GM23338 (cell line): Measurements from ENCODE around the gene PLCD3. TPM values are rescaled to one million over a fixed set of nuclear protein-coding genes. Genes with fewer than 3 reads are reported as not detected.

Source experiments
- ATAC-seq: fragments of 200-7000 bp; cut with Tn5 transposase; 3 replicates; pipeline ENCODE4 v1.9.1; 2020
- DNase-seq: peaks from one replicate; pipeline ENCODE4 v3.0.0-alpha.2; 2015; ENCODE audit warnings: low spot score
- H2AFZ ChIP-seq: fragments of 200-600 bp; sonication (generic); 2 replicates; pipeline ENCODE4 v1.8.0; 2016; ENCODE audit warnings: antibody characterized with exemption, mild to moderate bottlenecking, moderate library complexity
- H3F3A ChIP-seq: fragments of 200-600 bp; sonication (generic); replicated peaks from 2 replicates; pipeline ENCODE4 v1.8.0; 2017; ENCODE audit warnings: antibody characterized with exemption, mixed run types, low read depth
- H3K27ac ChIP-seq: fragments of 200-600 bp; sonication (generic); 2 replicates; pipeline ENCODE4 v1.6.1; 2016; ENCODE audit warnings: low read depth
- H3K27me3 ChIP-seq: fragments of 200-600 bp; sonication (generic); 2 replicates; pipeline ENCODE4 v1.8.0; 2016; ENCODE audit warnings: mild to moderate bottlenecking, mixed run types, moderate library complexity; ENCODE audit not compliant: insufficient read depth
- H3K36me3 ChIP-seq: fragments of 200-600 bp; sonication (generic); 2 replicates; pipeline ENCODE4 v1.8.0; 2016; ENCODE audit warnings: mild to moderate bottlenecking; ENCODE audit not compliant: insufficient read depth
- H3K4me1 ChIP-seq: fragments of 200-600 bp; sonication (generic); 2 replicates; pipeline ENCODE4 v1.8.0; 2016; ENCODE audit warnings: mild to moderate bottlenecking, moderate library complexity; ENCODE audit not compliant: insufficient read depth
- H3K4me2 ChIP-seq: fragments of 200-600 bp; sonication (generic); 2 replicates; pipeline ENCODE4 v1.7.1; 2017; ENCODE audit warnings: mixed run types
- H3K4me3 ChIP-seq: fragments of 200-600 bp; sonication (generic); 2 replicates; pipeline ENCODE4 v1.6.1; 2016; ENCODE audit warnings: mixed run types
- H3K79me2 ChIP-seq: fragments of 200-600 bp; sonication (generic); replicated peaks from 2 replicates; pipeline ENCODE4 v1.8.0; 2017; ENCODE audit warnings: mild to moderate bottlenecking; ENCODE audit not compliant: insufficient read depth
- H3K9me2 ChIP-seq: fragments of 200-600 bp; sonication (generic); 2 replicates; pipeline ENCODE4 v1.8.0; 2017; ENCODE audit not compliant: insufficient read depth
- H4K20me1 ChIP-seq: fragments of 200-600 bp; sonication (generic); replicated peaks from 2 replicates; pipeline ENCODE4 v1.8.0; 2017; ENCODE audit warnings: mild to moderate bottlenecking; ENCODE audit not compliant: insufficient read depth
- H3K27ac Mint-ChIP-seq: 2 replicates; pipeline ENCODE4 v1.8.0; 2020; ENCODE audit warnings: inconsistent platforms, mild to moderate bottlenecking, moderate library complexity, mixed read lengths
- H3K27me3 Mint-ChIP-seq: 3 replicates; pipeline ENCODE4 v1.8.0; 2022; ENCODE audit warnings: low read depth, mild to moderate bottlenecking, moderate library complexity, mixed read lengths, inconsistent platforms; ENCODE audit not compliant: insufficient read depth, poor library complexity
- H3K36me3 Mint-ChIP-seq: 3 replicates; pipeline ENCODE4 v1.8.0; 2021; ENCODE audit warnings: low read depth, mild to moderate bottlenecking, inconsistent platforms, moderate library complexity, mixed read lengths
- H3K4me1 Mint-ChIP-seq: 3 replicates; pipeline ENCODE4 v1.8.0; 2020; ENCODE audit warnings: mild to moderate bottlenecking, inconsistent platforms, mixed read lengths
- H3K4me3 Mint-ChIP-seq: 3 replicates; pipeline ENCODE4 v1.8.0; 2021; ENCODE audit warnings: moderate library complexity, mild to moderate bottlenecking, inconsistent platforms, mixed read lengths
- H3K9me3 Mint-ChIP-seq: 3 replicates; pipeline ENCODE4 v1.8.0; 2020; ENCODE audit warnings: moderate library complexity, mild to moderate bottlenecking, inconsistent platforms, mixed read lengths
- CREB1 ChIP-seq: fragments of 250-450 bp; sonication (Bioruptor Pico); IDR thresholded peaks from 2 replicates; pipeline ENCODE4 v1.5.0; 2020; ENCODE audit warnings: low read depth, mild to moderate bottlenecking, moderate library complexity
- CTCF ChIP-seq, 2 experiments: fragments of 200-600 bp in 1 of 2; sonication (generic) in 1 of 2; conservative IDR thresholded peaks; 2 replicates each; pipeline versions ENCODE4 v1.5.1 to v1.6.1; 2016 to 2017; ENCODE audit warnings: antibody characterized with exemption in 2 of 2, low read depth in 2 of 2, mild to moderate bottlenecking in 2 of 2, moderate library complexity in 1 of 2
- ETS1 ChIP-seq: IDR thresholded peaks from 2 replicates; pipeline ENCODE4 v1.6.1; 2016; ENCODE audit warnings: antibody characterized with exemption
- EZH2 ChIP-seq: fragments of 200-600 bp; sonication (generic); IDR thresholded peaks from one replicate; pipeline ENCODE4 v1.8.0; 2017; ENCODE audit warnings: antibody characterized with exemption, mild to moderate bottlenecking, low read depth; ENCODE audit not compliant: unreplicated experiment
- EZH2phosphoT487 ChIP-seq: fragments of 200-600 bp; sonication (generic); IDR thresholded peaks from one replicate; pipeline ENCODE4 v1.8.1; 2018; ENCODE audit warnings: antibody characterized with exemption; ENCODE audit not compliant: unreplicated experiment
- JUNB ChIP-seq: IDR thresholded peaks from one replicate; pipeline ENCODE4 v1.6.1; 2016; ENCODE audit warnings: antibody characterized with exemption; ENCODE audit not compliant: unreplicated experiment
- NANOG ChIP-seq: IDR thresholded peaks from 2 replicates; pipeline ENCODE4 v1.6.1; 2016; ENCODE audit warnings: antibody characterized with exemption, borderline replicate concordance
- POLR2AphosphoS5 ChIP-seq: IDR thresholded peaks from 2 replicates; pipeline ENCODE4 v1.6.1; 2016; ENCODE audit warnings: antibody characterized with exemption, low read depth
- REST ChIP-seq: IDR thresholded peaks from one replicate; pipeline ENCODE4 v1.6.1; 2018; ENCODE audit warnings: antibody characterized with exemption; ENCODE audit not compliant: unreplicated experiment
- STAT1 ChIP-seq: IDR thresholded peaks from one replicate; pipeline ENCODE4 v1.6.1; 2016; ENCODE audit warnings: antibody characterized with exemption; ENCODE audit not compliant: unreplicated experiment
- ZNF114 ChIP-seq: fragments of 250-450 bp; sonication (Bioruptor Pico); IDR thresholded peaks from 2 replicates; pipeline ENCODE4 v1.5.0; 2020; ENCODE audit warnings: mild to moderate bottlenecking, moderate library complexity
- ZNF331 ChIP-seq: fragments of 250-450 bp; sonication (Bioruptor Pico); IDR thresholded peaks from 2 replicates; pipeline ENCODE4 v1.5.0; 2020; ENCODE audit warnings: low read depth, mild to moderate bottlenecking, moderate library complexity
- ZNF462 ChIP-seq: fragments of 250-450 bp; sonication (Bioruptor Pico); IDR thresholded peaks from 2 replicates; pipeline ENCODE4 v1.5.0; 2020; ENCODE audit warnings: mild to moderate bottlenecking, moderate library complexity
- polyA plus RNA-seq: library from polyadenylated mRNA; unstranded; fragments of >200 nt; fragmentation: Nextera tagmentation; extraction: Ambion mirVana; gene quantifications from 2 replicates; pipeline ENCODE4 v1.2.1, GENCODE V29; 2016
- total RNA-seq: library from RNA; depleted of rRNA; stranded (reverse); fragments of >200 nt; shearing (Covaris generic); gene quantifications from 2 replicates; pipeline ENCODE4 v1.2.3, GENCODE V29; 2014

PLCD3 gene
- total and polyA plus RNA-seq, 2 experiments from 2014 or later = 3.0 to 32.1 TPM

GRCh38 chr17:45136846-45137560 is 4.7 kb upstream of the PLCD3 start:
- no peak overlapping the region for H3K27ac ChIP-seq
- H4K20me1 ChIP-seq = no peaks in the 10 kb centered on the region
- no peaks in the 10 kb centered on the region for H3K79me2 ChIP-seq
- peaks cover 10% of the 10 kb centered on the region for H3K27me3 Mint-ChIP-seq
- peaks cover 3% of the 10 kb centered on the region; the same call in 1 of the 2 replicates for H3K4me1 ChIP-seq
- no peak overlapping the region for H2AFZ ChIP-seq
- no peaks in the 10 kb centered on the region for H3K36me3 ChIP-seq
- H3K36me3 Mint-ChIP-seq = peaks cover 5% of the 10 kb centered on the region; the same call in 1 of the 3 replicates
- ATAC-seq (no peak), DNase-seq (no peak)
- H3K9me3 Mint-ChIP-seq = no peaks in the 10 kb centered on the region
- H3K4me2 ChIP-seq = no peak overlapping the region
- TF ChIP-seq ETS1 (no peak), ZNF114 (no peak), NANOG (no peak), ZNF331 (CRISPR knock-in tag) (no peak), STAT1 (no peak), CREB1 (CRISPR knock-in tag) (no peak), CTCF (conservative IDR thresholded peaks at IDR 0.05; ENCODE audit: low read depth in 2 of 2) (no peak), JUNB (no peak), ZNF462 (CRISPR knock-in tag) (no peak), EZH2phosphoT487 (no peak), EZH2 (no peak), REST (no peak), POLR2AphosphoS5 (no peak)
- H3K9me2 ChIP-seq = no peaks in the 10 kb centered on the region
- H3K27ac Mint-ChIP-seq = no peak overlapping the region
- no peaks in the 10 kb centered on the region for H3K27me3 ChIP-seq
- H3K4me3 ChIP-seq = no peak overlapping the region
- H3F3A ChIP-seq = peaks cover 9% of the 10 kb centered on the region; the same call in 1 of the 2 replicates
- peaks cover 6% of the 10 kb centered on the region; the same call in 2 of the 3 replicates for H3K4me1 Mint-ChIP-seq
- no peak overlapping the region for H3K4me3 Mint-ChIP-seq
